ENCODE data around the gene PLK4. TPM values are rescaled to one million over a fixed set of nuclear protein-coding genes. Genes with fewer than 3 reads are reported as not detected.
"Not testable (repeated sequence)": the region's sequence is repeated elsewhere in the genome, so short reads cannot be mapped to it uniquely, and the experiment has no call there.

PLK4 gene
- total RNA-seq, 3 donors from 2014 or later: 0.66 to 2.3 (median 1.4) TPM

DNA sequence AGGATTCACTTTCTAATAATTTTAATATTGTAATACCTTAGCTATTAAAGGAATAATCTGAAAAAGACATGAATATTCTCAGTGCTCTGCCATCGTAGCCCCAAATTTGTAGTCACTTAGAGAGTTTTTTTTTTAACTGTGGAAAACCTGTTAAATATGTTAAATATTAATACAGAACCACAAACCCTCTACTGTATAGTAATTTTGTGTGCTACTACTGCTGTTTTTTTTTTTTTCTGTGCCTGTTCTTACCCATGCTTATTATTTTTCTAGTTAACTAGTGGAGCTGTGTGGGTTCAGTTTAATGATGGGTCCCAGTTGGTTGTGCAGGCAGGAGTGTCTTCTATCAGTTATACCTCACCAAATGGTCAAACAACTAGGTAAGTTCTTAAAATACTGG, 15.8 kb downstream of the PLK4 start:
- Histone ChIP-seq H3K9me3 (peaks cover 0 to 5% of the 10 kb centered on the region in 2 donors), H3K27ac (no peak overlapping the region), H3K4me1 (no peaks in the 10 kb centered on the region), H3K4me3 (no peak overlapping the region), H3K36me3 (no peaks in the 10 kb centered on the region), H3K27me3 (no peaks in the 10 kb centered on the region)
- DNase-seq (ENCODE audit: low spot score in 2 of 2): no peak
- TF ChIP-seq POLR2A (IDR thresholded peaks at IDR 0.05): no peak
- TF ChIP-seq, protein P1, sequence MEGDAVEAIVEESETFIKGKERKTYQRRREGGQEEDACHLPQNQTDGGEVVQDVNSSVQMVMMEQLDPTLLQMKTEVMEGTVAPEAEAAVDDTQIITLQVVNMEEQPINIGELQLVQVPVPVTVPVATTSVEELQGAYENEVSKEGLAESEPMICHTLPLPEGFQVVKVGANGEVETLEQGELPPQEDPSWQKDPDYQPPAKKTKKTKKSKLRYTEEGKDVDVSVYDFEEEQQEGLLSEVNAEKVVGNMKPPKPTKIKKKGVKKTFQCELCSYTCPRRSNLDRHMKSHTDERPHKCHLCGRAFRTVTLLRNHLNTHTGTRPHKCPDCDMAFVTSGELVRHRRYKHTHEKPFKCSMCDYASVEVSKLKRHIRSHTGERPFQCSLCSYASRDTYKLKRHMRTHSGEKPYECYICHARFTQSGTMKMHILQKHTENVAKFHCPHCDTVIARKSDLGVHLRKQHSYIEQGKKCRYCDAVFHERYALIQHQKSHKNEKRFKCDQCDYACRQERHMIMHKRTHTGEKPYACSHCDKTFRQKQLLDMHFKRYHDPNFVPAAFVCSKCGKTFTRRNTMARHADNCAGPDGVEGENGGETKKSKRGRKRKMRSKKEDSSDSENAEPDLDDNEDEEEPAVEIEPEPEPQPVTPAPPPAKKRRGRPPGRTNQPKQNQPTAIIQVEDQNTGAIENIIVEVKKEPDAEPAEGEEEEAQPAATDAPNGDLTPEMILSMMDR (IDR thresholded peaks at IDR 0.05): no peak
- TF ChIP-seq POLR2AphosphoS5 (IDR thresholded peaks at IDR 0.05): no peak
- intact Hi-C loops (cut with DNase I; ENCODE audit: low total_unique reads): loop anchor here (10.0 kb wide), 1 partner anchor 1122 kb away; no protein-coding TSS in a partner anchor

- H3K27ac ChIP-seq: not testable (repeated sequence)
- intact Hi-C loops (cut with DNase I; ENCODE audit: low total_unique reads): loop anchor here (10.0 kb wide), 1 partner anchor 1125 kb away; no protein-coding TSS in a partner anchor
Observed at GRCh38 chr4:127899682-127900081, 19.0 kb downstream of the PLK4 start.

GRCh38 chr4:127905029-127905428, 24.3 kb downstream of the PLK4 start:
- no peaks in the 10 kb centered on the region for H3K27me3 ChIP-seq
- intact Hi-C loops (cut with DNase I; ENCODE audit: low total_unique reads): no loop called here
- TF ChIP-seq POLR2AphosphoS5 (IDR thresholded peaks at IDR 0.05): no peak
- TF ChIP-seq, protein P1 (IDR thresholded peaks at IDR 0.05): no peak
- no peak for TF ChIP-seq POLR2A (IDR thresholded peaks at IDR 0.05)

More at GRCh38 chr4:127899682-127900081, 19.0 kb downstream of the PLK4 start:
- H3K4me3 ChIP-seq; H3K9me3 ChIP-seq; H3K27me3 ChIP-seq; DNase-seq (ENCODE audit: low spot score in 2 of 2); H3K4me1 ChIP-seq; H3K36me3 ChIP-seq: not testable (repeated sequence)

GRCh38 chr4:127916512-127916911, 35.8 kb downstream of the PLK4 start:
- Histone ChIP-seq H3K4me1 (no peaks in the 10 kb centered on the region), H3K9me3 (no peaks in the 10 kb centered on the region), H3K36me3 (peaks cover 7% of the 10 kb centered on the region), H3K27ac (no peak overlapping the region), H3K27me3 (no peaks in the 10 kb centered on the region), H3K4me3 (no peak overlapping the region)
- intact Hi-C loops (cut with DNase I; ENCODE audit: low total_unique reads): no loop called here
- no peak for DNase-seq (ENCODE audit: low spot score in 2 of 2)
- TF ChIP-seq POLR2A (IDR thresholded peaks at IDR 0.05) (no peak), POLR2AphosphoS5 (IDR thresholded peaks at IDR 0.05) (no peak)
- TF ChIP-seq, protein P1 (IDR thresholded peaks at IDR 0.05): no peak

More at GRCh38 chr4:127905029-127905428, 24.3 kb downstream of the PLK4 start:
- Histone ChIP-seq H3K4me1 (no peaks in the 10 kb centered on the region), H3K4me3 (no peak overlapping the region), H3K27ac (no peak overlapping the region), H3K9me3 (peaks cover 0 to under 1% of the 10 kb centered on the region in 2 donors), H3K36me3 (no peaks in the 10 kb centered on the region)
- DNase-seq (ENCODE audit: low spot score in 2 of 2): no peak

DNA sequence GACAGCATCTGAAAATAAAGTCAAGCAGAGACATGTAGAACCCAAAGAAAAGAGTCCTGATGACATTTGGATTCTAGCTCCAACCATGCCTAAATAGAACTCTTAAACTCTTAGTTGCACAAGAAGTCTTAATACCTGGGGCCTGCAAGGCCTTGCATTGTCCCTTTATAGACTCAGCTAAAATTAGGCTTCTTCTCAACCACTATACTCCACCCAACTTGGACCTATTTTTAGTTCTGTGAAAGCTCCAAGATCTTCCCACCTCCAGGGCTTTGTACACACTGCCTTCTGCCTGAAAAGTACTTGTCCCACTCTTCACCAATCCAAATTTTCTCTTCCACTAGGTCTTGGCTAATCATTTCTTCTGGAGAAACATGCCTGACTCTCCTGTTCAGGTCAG, 36.5 kb downstream of the PLK4 start:
- Histone ChIP-seq H3K9me3 (no peaks in the 10 kb centered on the region), H3K4me3 (no peak overlapping the region), H3K27ac (no peak overlapping the region), H3K36me3 (peaks cover 7% of the 10 kb centered on the region), H3K27me3 (no peaks in the 10 kb centered on the region), H3K4me1 (no peaks in the 10 kb centered on the region)
- intact Hi-C loops (cut with DNase I; ENCODE audit: low total_unique reads): no loop called here
- DNase-seq (ENCODE audit: low spot score in 2 of 2): no peak
- TF ChIP-seq POLR2AphosphoS5 (IDR thresholded peaks at IDR 0.05): no peak
- no peak for TF ChIP-seq POLR2A (IDR thresholded peaks at IDR 0.05)
- TF ChIP-seq, protein P1 (IDR thresholded peaks at IDR 0.05): no peak

GRCh38 chr4:127920521-127920920, 39.8 kb downstream of the PLK4 start:
- intact Hi-C loops (cut with DNase I; ENCODE audit: low total_unique reads): loop anchor here (10.0 kb wide), 1 partner anchor 84 kb away; no protein-coding TSS in a partner anchor
- TF ChIP-seq, protein P1 (IDR thresholded peaks at IDR 0.05): no peak
- TF ChIP-seq POLR2A (IDR thresholded peaks at IDR 0.05) (no peak), POLR2AphosphoS5 (IDR thresholded peaks at IDR 0.05) (no peak)
- H3K4me1 ChIP-seq: no peaks in the 10 kb centered on the region

More at GRCh38 chr4:127920521-127920920, 39.8 kb downstream of the PLK4 start:
- no peak for DNase-seq (ENCODE audit: low spot score in 2 of 2)
- Histone ChIP-seq H3K27ac (no peak overlapping the region), H3K27me3 (no peaks in the 10 kb centered on the region), H3K4me3 (no peak overlapping the region), H3K9me3 (no peaks in the 10 kb centered on the region), H3K36me3 (peaks cover 7% of the 10 kb centered on the region)
